NCI-H774 (cell line): ENCODE data around the gene ANKEF1.
"Not testable (repeated sequence)": the region's sequence is repeated elsewhere in the genome, so short reads cannot be mapped to it uniquely, and the experiment has no call there.

Experiments used
- DNase-seq: peaks from one replicate; lab custom pipeline; 2025; lab: John Stamatoyannopoulos, UW

The ANKEF1 gene

GRCh38 chr20:10033905-10034650 lies 709 bp upstream of the ANKEF1 start:
- no peak for DNase-seq

- DNase-seq = not testable (repeated sequence)
Observed at GRCh38 chr20:10036321-10036720, 1.5 kb downstream of the ANKEF1 start.

GRCh38 chr20:10040070-10040975 lies 5.5 kb downstream of the ANKEF1 start:
- no peak for DNase-seq

- DNase-seq = no peak
Observed at GRCh38 chr20:10042086-10042485, 7.3 kb downstream of the ANKEF1 start.

GRCh38 chr20:10047427-10047826 lies 12.6 kb downstream of the ANKEF1 start:
- DNase-seq = no peak

GRCh38 chr20:10051185-10051584 lies 16.4 kb downstream of the ANKEF1 start:
- no peak for DNase-seq

GRCh38 chr20:10059006-10059405 lies 24.2 kb downstream of the ANKEF1 start:
- DNase-seq = no peak

GRCh38 chr20:10060226-10060625 lies 25.4 kb downstream of the ANKEF1 start:
- no peak for DNase-seq

GRCh38 chr20:10061641-10062040 lies 26.9 kb downstream of the ANKEF1 start:
- DNase-seq = no peak

- no peak for DNase-seq
Observed at GRCh38 chr20:10063482-10063881, 28.7 kb downstream of the ANKEF1 start.

GRCh38 chr20:10064611-10065010 lies 29.8 kb downstream of the ANKEF1 start:
- no peak for DNase-seq

GRCh38 chr20:10065154-10065833 lies 30.5 kb downstream of the ANKEF1 start:
- DNase-seq = no peak

GRCh38 chr20:10067321-10067720 lies 32.5 kb downstream of the ANKEF1 start:
- DNase-seq = no peak

GRCh38 chr20:10074513-10074912 lies 39.7 kb downstream of the ANKEF1 start:
- DNase-seq = no peak

GRCh38 chr20:10075606-10076005 lies 40.8 kb downstream of the ANKEF1 start:
- DNase-seq = no peak

GRCh38 chr20:10076126-10077080 lies 41.6 kb downstream of the ANKEF1 start:
- DNase-seq = no peak

- no peak for DNase-seq
Observed at GRCh38 chr20:10077081-10077471, 42.3 kb downstream of the ANKEF1 start.

- no peak for DNase-seq
Observed at GRCh38 chr20:10077886-10078285, 43.1 kb downstream of the ANKEF1 start.

GRCh38 chr20:10078403-10078802 lies 43.6 kb downstream of the ANKEF1 start:
- no peak for DNase-seq

GRCh38 chr20:10079964-10080363 lies 45.2 kb downstream of the ANKEF1 start:
- DNase-seq = no peak

- DNase-seq = no peak
Observed at GRCh38 chr20:10080574-10080973, 45.8 kb downstream of the ANKEF1 start.
